Measurements from ENCODE around the gene GALNT12.

The GALNT12 gene

GRCh38 chr9:98783518-98784226 lies 23.8 kb upstream of the GALNT12 start:
- no peak for DNase-seq

GRCh38 chr9:98784831-98785806 lies 22.4 kb upstream of the GALNT12 start:
- no peak for DNase-seq

GRCh38 chr9:98786750-98787510 lies 20.5 kb upstream of the GALNT12 start:
- no peak for DNase-seq

GRCh38 chr9:98787766-98788335 lies 19.6 kb upstream of the GALNT12 start:
- no peak for DNase-seq

- no peak for DNase-seq
Measured at GRCh38 chr9:98789483-98790133, 17.9 kb upstream of the GALNT12 start.

- no peak for DNase-seq
Measured at GRCh38 chr9:98790134-98790841, 17.2 kb upstream of the GALNT12 start.

GRCh38 chr9:98790842-98791607 lies 16.4 kb upstream of the GALNT12 start:
- DNase-seq, result peak; percentile 28

GRCh38 chr9:98791608-98792490 lies 15.6 kb upstream of the GALNT12 start:
- DNase-seq, result no peak

GRCh38 chr9:98793031-98793430 lies 14.4 kb upstream of the GALNT12 start:
- no peak for DNase-seq

- DNase-seq, result no peak
Measured at GRCh38 chr9:98794802-98795201, 12.7 kb upstream of the GALNT12 start.

- DNase-seq, result no peak
Measured at GRCh38 chr9:98795295-98795955, 12.0 kb upstream of the GALNT12 start.

- no peak for DNase-seq
Measured at GRCh38 chr9:98795970-98796363, 11.5 kb upstream of the GALNT12 start.

GRCh38 chr9:98796364-98797101 lies 10.9 kb upstream of the GALNT12 start, which contains the start of gene ANKS6:
Gene ANKS6 (minus strand): TSS chr9:98796555. CDS start chr9:98796491, 64 bp downstream.
- no peak for DNase-seq

- DNase-seq, result no peak
Measured at GRCh38 chr9:98797491-98797890, 10.0 kb upstream of the GALNT12 start.

- no peak for DNase-seq
Measured at GRCh38 chr9:98798254-98798653, 9.2 kb upstream of the GALNT12 start.

GRCh38 chr9:98801561-98801960 lies 5.9 kb upstream of the GALNT12 start:
- no peak for DNase-seq

GRCh38 chr9:98801969-98802371 lies 5.5 kb upstream of the GALNT12 start:
- DNase-seq, result no peak

- DNase-seq, result no peak
Measured at GRCh38 chr9:98804083-98804482, 3.4 kb upstream of the GALNT12 start.

Measured in NK-92 treated with Interleukin-12 subunit alpha and Interleukin-12 subunit beta, amount 100 ng/mL, for 24 hours (cell line).